Mucosa of stomach (tissue), 1 donor: ENCODE results near the gene ARHGEF11.

Source experiments
- H3K27me3 ChIP-seq: one replicate; pipeline ENCODE4 v1.7.0; 2013; ENCODE audit warnings: mild to moderate bottlenecking, low read length; ENCODE audit not compliant: control insufficient read depth, insufficient read depth
- H3K36me3 ChIP-seq: one replicate; pipeline ENCODE4 v1.7.0; 2013; ENCODE audit warnings: low read length; ENCODE audit not compliant: control insufficient read depth, insufficient read depth
- H3K4me1 ChIP-seq: one replicate; pipeline ENCODE4 v1.7.0; 2013; ENCODE audit warnings: mild to moderate bottlenecking, low read length; ENCODE audit not compliant: control insufficient read depth, insufficient read depth
- H3K4me3 ChIP-seq: one replicate; pipeline ENCODE4 v1.7.0; 2013; ENCODE audit warnings: low read length
- H3K9ac ChIP-seq: one replicate; pipeline ENCODE4 v1.7.0; 2013; ENCODE audit warnings: mild to moderate bottlenecking, low read length, moderate library complexity
- H3K9me3 ChIP-seq: one replicate; pipeline ENCODE4 v1.7.0; 2013; ENCODE audit warnings: mild to moderate bottlenecking, low read length, moderate library complexity; ENCODE audit not compliant: control insufficient read depth
- donor health status: Pancreatic carcinoma.

Gene ARHGEF11

GRCh38 chr1:156893048-156893953, 152.2 kb downstream of the ARHGEF11 start, which contains the start of gene PEAR1:
PEAR1 (plus strand) TSS chr1:156893718; CDS start chr1:156903927, 10,209 bp downstream.
- Histone ChIP-seq H3K4me1 (peaks cover 5% of the 10 kb centered on the region), H3K9me3 (no peaks in the 10 kb centered on the region), H3K36me3 (no peaks in the 10 kb centered on the region), H3K27me3 (peaks cover 46% of the 10 kb centered on the region), H3K4me3 (no peak within 1 kb of the TSS), H3K9ac (peak within 1 kb of the TSS; percentile 39)

- Histone ChIP-seq H3K4me3 (no peak overlapping the region), H3K27me3 (peaks cover 49% of the 10 kb centered on the region), H3K36me3 (no peaks in the 10 kb centered on the region), H3K9ac (no peak overlapping the region), H3K4me1 (peaks cover 5% of the 10 kb centered on the region), H3K9me3 (no peaks in the 10 kb centered on the region)
These were observed 153.1 kb downstream of the ARHGEF11 start for GRCh38 chr1:156892190-156893047.

GRCh38 chr1:156889802-156890580, 155.6 kb downstream of the ARHGEF11 start:
- Histone ChIP-seq H3K4me3 (no peak overlapping the region), H3K4me1 (peaks cover 5% of the 10 kb centered on the region), H3K9ac (no peak overlapping the region), H3K27me3 (peaks cover 64% of the 10 kb centered on the region), H3K36me3 (no peaks in the 10 kb centered on the region), H3K9me3 (no peaks in the 10 kb centered on the region)

- H3K27me3 ChIP-seq = peaks cover 60% of the 10 kb centered on the region
- H3K4me3 ChIP-seq = no peak overlapping the region
- no peaks in the 10 kb centered on the region for H3K4me1 ChIP-seq
- H3K9ac ChIP-seq = no peak overlapping the region
- H3K9me3 ChIP-seq = no peaks in the 10 kb centered on the region
- no peaks in the 10 kb centered on the region for H3K36me3 ChIP-seq
These were observed 157.8 kb downstream of the ARHGEF11 start for GRCh38 chr1:156887734-156888133.

- H3K36me3 ChIP-seq = no peaks in the 10 kb centered on the region
- no peaks in the 10 kb centered on the region for H3K9me3 ChIP-seq
- H3K27me3 ChIP-seq = peaks cover 61% of the 10 kb centered on the region
- H3K4me3 ChIP-seq = no peak overlapping the region
- H3K9ac ChIP-seq = no peak overlapping the region
- H3K4me1 ChIP-seq = no peaks in the 10 kb centered on the region
These were observed 158.2 kb downstream of the ARHGEF11 start for GRCh38 chr1:156887317-156887716.

GRCh38 chr1:156886583-156887281, 158.8 kb downstream of the ARHGEF11 start:
- Histone ChIP-seq H3K36me3 (no peaks in the 10 kb centered on the region), H3K4me3 (no peak overlapping the region), H3K4me1 (no peaks in the 10 kb centered on the region), H3K9me3 (no peaks in the 10 kb centered on the region), H3K27me3 (peaks cover 59% of the 10 kb centered on the region), H3K9ac (no peak overlapping the region)

- no peaks in the 10 kb centered on the region for H3K9me3 ChIP-seq
- H3K4me1 ChIP-seq = no peaks in the 10 kb centered on the region
- no peak overlapping the region for H3K4me3 ChIP-seq
- peaks cover 62% of the 10 kb centered on the region for H3K27me3 ChIP-seq
- H3K36me3 ChIP-seq = no peaks in the 10 kb centered on the region
- H3K9ac ChIP-seq = no peak overlapping the region
These were observed 159.6 kb downstream of the ARHGEF11 start for GRCh38 chr1:156885880-156886355.

GRCh38 chr1:156885314-156885713, 160.2 kb downstream of the ARHGEF11 start:
- no peaks in the 10 kb centered on the region for H3K36me3 ChIP-seq
- H3K4me3 ChIP-seq = no peak overlapping the region
- peaks cover 66% of the 10 kb centered on the region for H3K27me3 ChIP-seq
- H3K4me1 ChIP-seq = no peaks in the 10 kb centered on the region
- H3K9ac ChIP-seq = no peak overlapping the region
- no peaks in the 10 kb centered on the region for H3K9me3 ChIP-seq
